GM18951 (cell line): ENCODE measurements around the gene NFE2L2.

Experiments used
- POLR2A ChIP-seq: IDR thresholded peaks from 4 replicates; pipeline ENCODE4 v1.6.1; 2011; ENCODE audit warnings: mild to moderate bottlenecking; ENCODE audit not compliant: insufficient read length, insufficient read depth; ENCODE audit errors: extremely low read depth
- in situ Hi-C: fragments of 300-500 bp; cut with MboI; formaldehyde crosslinking; loops from one replicate; pipeline ENCODE4 v1.12.0; 2022; ENCODE audit warnings: low sequenced_read_pairs, mixed read lengths, inconsistent platforms; ENCODE audit not compliant: unreplicated experiment

The NFE2L2 gene

GRCh38 chr2:177289824-177290628, 25.5 kb upstream of the NFE2L2 start:
- TF ChIP-seq POLR2A: no peak
- in situ Hi-C loops: loop anchor here (10.0 kb wide), 1 partner anchor 125 kb away; no protein-coding TSS in a partner anchor

GRCh38 chr2:177287814-177288213, 23.3 kb upstream of the NFE2L2 start:
- TF ChIP-seq POLR2A: no peak
- in situ Hi-C loops: no loop called here

GRCh38 chr2:177285892-177286715, 21.6 kb upstream of the NFE2L2 start:
- in situ Hi-C loops: no loop called here
- TF ChIP-seq POLR2A: no peak

GRCh38 chr2:177284531-177284930, 20.0 kb upstream of the NFE2L2 start:
- in situ Hi-C loops: no loop called here
- TF ChIP-seq POLR2A: no peak

- in situ Hi-C loops: no loop called here
- TF ChIP-seq POLR2A: no peak
Observed at GRCh38 chr2:177283906-177284305, 19.4 kb upstream of the NFE2L2 start.

- in situ Hi-C loops: no loop called here
- TF ChIP-seq POLR2A: no peak
Observed at GRCh38 chr2:177282787-177283572, 18.5 kb upstream of the NFE2L2 start.

GRCh38 chr2:177282181-177282641, 17.7 kb upstream of the NFE2L2 start:
- TF ChIP-seq POLR2A: no peak
- in situ Hi-C loops: no loop called here

GRCh38 chr2:177281400-177282180, 17.1 kb upstream of the NFE2L2 start:
- no peak for TF ChIP-seq POLR2A
- in situ Hi-C loops: no loop called here

- no peak for TF ChIP-seq POLR2A
- in situ Hi-C loops: no loop called here
Observed at GRCh38 chr2:177279847-177280246, 15.3 kb upstream of the NFE2L2 start.

- no peak for TF ChIP-seq POLR2A
- in situ Hi-C loops: no loop called here
Observed at GRCh38 chr2:177275743-177276055, 11.2 kb upstream of the NFE2L2 start.

- TF ChIP-seq POLR2A: no peak
- in situ Hi-C loops: no loop called here
Observed at GRCh38 chr2:177275040-177275742, 10.7 kb upstream of the NFE2L2 start.

- no peak for TF ChIP-seq POLR2A
- in situ Hi-C loops: no loop called here
Observed at GRCh38 chr2:177273408-177273807, 8.9 kb upstream of the NFE2L2 start.
